HL-60 (cell line): ENCODE results near the gene ANKRD40CL.

ENCODE experiments used
- DNase-seq, 2 experiments: peaks; one replicate each; pipeline ENCODE4 v3.0.0-alpha.2; 2010 to 2020; ENCODE audit warnings: low read depth in 1 of 2, low spot score in 1 of 2
- H3K27ac ChIP-seq: fragments of 250-450 bp; sonication (Bioruptor Pico); replicated peaks from 2 replicates; pipeline ENCODE4 v1.5.1; 2020; ENCODE audit warnings: mild to moderate bottlenecking, moderate library complexity
- H3K27me3 ChIP-seq: fragments of 250-450 bp; sonication (Bioruptor Pico); 2 replicates; pipeline ENCODE4 v1.5.1; 2021; ENCODE audit warnings: mild to moderate bottlenecking, moderate library complexity; ENCODE audit not compliant: insufficient read depth, poor library complexity, severe bottlenecking
- H3K4me3 ChIP-seq: replicated peaks from 2 replicates; pipeline ENCODE4 v1.5.1; 2011; ENCODE audit warnings: mild to moderate bottlenecking, control low read depth, low read length; ENCODE audit not compliant: insufficient read depth
- GABPA ChIP-seq: IDR thresholded peaks from 2 replicates; pipeline ENCODE4 v1.6.1; 2012; ENCODE audit warnings: low read depth
- POLR2AphosphoS5 ChIP-seq: IDR thresholded peaks from 2 replicates; pipeline ENCODE4 v1.6.1; 2012; ENCODE audit warnings: low read depth
- SPI1 ChIP-seq: IDR thresholded peaks from 2 replicates; pipeline ENCODE4 v1.6.1; 2012; ENCODE audit warnings: low read depth, mild to moderate bottlenecking, borderline replicate concordance
- long read RNA-seq: library from polyadenylated mRNA; unstranded; transcript quantifications from one replicate; pipeline ENCODE4 v2.0.0, GENCODE V29; 2020
- TF ChIP-seq, protein P1 (sequence below): IDR thresholded peaks from 2 replicates; pipeline ENCODE4 v1.6.1; 2012; ENCODE audit warnings: low read depth; ENCODE audit not compliant: insufficient replicate concordance
- TF ChIP-seq, protein P2 (sequence below): IDR thresholded peaks from one replicate; pipeline ENCODE4 v1.5.1; 2011; ENCODE audit warnings: low read length, control low read depth, inconsistent platforms; ENCODE audit not compliant: insufficient read depth

The ANKRD40CL gene, protein sequence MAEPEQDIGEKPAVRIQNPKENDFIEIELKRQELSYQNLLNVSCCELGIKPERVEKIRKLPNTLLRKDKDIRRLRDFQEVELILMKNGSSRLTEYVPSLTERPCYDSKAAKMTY
- long read RNA-seq = 0 reads

DNA sequence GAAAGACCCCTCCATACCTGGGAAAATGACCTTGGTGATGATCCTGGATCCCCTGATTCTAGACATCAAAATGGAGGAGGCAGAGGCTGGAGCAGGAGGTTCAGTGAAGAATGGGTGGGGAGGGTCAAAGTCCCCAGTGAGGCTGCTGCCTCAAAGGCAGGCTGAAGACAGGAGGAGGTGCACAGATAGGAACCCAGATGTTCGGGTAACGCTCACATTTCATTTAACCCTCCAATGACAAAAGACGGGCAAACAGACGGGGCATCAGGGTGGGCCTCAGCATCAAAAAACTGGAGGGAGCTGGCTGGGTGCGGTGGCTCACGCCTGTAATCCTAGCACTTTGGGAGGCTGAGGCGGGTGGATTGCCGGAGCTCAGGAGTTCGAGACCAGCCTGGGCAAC lies at the start of gene ANKRD40CL:
ANKRD40CL (minus strand) TSS at position 73 of the 400 bp plus-strand sequence. CDS start 605 bp downstream, outside the sequence.
- Histone ChIP-seq H3K27me3 (no peaks in the 10 kb centered on the region), H3K27ac (no peak within 1 kb of the TSS), H3K4me3 (no peak within 1 kb of the TSS)
- no peak for DNase-seq
- TF ChIP-seq, protein P1, sequence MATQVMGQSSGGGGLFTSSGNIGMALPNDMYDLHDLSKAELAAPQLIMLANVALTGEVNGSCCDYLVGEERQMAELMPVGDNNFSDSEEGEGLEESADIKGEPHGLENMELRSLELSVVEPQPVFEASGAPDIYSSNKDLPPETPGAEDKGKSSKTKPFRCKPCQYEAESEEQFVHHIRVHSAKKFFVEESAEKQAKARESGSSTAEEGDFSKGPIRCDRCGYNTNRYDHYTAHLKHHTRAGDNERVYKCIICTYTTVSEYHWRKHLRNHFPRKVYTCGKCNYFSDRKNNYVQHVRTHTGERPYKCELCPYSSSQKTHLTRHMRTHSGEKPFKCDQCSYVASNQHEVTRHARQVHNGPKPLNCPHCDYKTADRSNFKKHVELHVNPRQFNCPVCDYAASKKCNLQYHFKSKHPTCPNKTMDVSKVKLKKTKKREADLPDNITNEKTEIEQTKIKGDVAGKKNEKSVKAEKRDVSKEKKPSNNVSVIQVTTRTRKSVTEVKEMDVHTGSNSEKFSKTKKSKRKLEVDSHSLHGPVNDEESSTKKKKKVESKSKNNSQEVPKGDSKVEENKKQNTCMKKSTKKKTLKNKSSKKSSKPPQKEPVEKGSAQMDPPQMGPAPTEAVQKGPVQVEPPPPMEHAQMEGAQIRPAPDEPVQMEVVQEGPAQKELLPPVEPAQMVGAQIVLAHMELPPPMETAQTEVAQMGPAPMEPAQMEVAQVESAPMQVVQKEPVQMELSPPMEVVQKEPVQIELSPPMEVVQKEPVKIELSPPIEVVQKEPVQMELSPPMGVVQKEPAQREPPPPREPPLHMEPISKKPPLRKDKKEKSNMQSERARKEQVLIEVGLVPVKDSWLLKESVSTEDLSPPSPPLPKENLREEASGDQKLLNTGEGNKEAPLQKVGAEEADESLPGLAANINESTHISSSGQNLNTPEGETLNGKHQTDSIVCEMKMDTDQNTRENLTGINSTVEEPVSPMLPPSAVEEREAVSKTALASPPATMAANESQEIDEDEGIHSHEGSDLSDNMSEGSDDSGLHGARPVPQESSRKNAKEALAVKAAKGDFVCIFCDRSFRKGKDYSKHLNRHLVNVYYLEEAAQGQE = no peak
- TF ChIP-seq, protein P2, sequence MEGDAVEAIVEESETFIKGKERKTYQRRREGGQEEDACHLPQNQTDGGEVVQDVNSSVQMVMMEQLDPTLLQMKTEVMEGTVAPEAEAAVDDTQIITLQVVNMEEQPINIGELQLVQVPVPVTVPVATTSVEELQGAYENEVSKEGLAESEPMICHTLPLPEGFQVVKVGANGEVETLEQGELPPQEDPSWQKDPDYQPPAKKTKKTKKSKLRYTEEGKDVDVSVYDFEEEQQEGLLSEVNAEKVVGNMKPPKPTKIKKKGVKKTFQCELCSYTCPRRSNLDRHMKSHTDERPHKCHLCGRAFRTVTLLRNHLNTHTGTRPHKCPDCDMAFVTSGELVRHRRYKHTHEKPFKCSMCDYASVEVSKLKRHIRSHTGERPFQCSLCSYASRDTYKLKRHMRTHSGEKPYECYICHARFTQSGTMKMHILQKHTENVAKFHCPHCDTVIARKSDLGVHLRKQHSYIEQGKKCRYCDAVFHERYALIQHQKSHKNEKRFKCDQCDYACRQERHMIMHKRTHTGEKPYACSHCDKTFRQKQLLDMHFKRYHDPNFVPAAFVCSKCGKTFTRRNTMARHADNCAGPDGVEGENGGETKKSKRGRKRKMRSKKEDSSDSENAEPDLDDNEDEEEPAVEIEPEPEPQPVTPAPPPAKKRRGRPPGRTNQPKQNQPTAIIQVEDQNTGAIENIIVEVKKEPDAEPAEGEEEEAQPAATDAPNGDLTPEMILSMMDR = no peak
- TF ChIP-seq POLR2AphosphoS5 = no peak
- TF ChIP-seq SPI1 = no peak
- no peak for TF ChIP-seq GABPA

DNA sequence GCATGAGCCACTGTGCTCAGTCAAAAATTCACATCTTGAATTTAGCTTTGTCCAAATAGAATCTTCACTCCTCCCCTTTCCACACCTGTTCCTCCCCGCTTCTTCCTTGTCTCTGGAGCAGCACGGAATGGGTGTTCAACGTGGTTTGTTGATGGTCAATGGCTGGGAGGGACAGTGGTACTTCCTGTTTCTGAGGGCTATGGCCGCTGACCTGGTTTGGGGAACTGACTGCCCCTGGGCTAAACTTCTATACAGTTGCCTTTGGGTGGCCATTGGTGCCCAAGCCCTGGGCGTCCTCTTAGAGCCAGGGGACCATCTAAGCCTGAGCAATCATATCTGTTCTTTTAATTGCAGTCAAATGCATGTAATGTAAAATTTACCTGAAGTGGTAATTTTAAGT lies 49.0 kb upstream of the ANKRD40CL start:
- Histone ChIP-seq H3K27me3 (no peaks in the 10 kb centered on the region), H3K27ac (no peak overlapping the region), H3K4me3 (no peak overlapping the region)
- TF ChIP-seq, protein P2 = no peak
- TF ChIP-seq, protein P1 = no peak
- TF ChIP-seq GABPA (no peak), POLR2AphosphoS5 (no peak), SPI1 (no peak)
- no peak for DNase-seq

DNA sequence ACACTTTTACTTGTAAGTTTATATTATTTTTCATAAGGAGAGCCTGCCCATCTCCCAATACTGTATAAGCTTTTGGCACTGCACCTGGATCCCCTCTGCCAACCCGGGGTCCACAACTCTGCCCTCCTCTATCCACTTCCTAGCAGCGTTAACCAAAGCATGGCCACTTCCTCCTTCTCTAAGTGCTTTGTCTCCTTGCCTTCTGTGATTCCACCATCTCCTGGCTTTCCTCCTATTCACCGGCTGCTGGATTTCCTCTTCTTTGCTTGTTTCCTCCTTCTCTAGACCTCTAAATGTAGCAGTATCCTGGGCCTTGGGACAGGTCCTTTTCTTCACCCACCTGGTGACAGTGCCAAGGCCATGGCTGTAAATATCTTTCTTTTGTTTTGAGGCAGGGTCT lies 48.1 kb upstream of the ANKRD40CL start:
- TF ChIP-seq SPI1 (peak; percentile 91), POLR2AphosphoS5 (no peak)
- Histone ChIP-seq H3K27ac (no peak overlapping the region), H3K27me3 (no peaks in the 10 kb centered on the region), H3K4me3 (no peak overlapping the region)
- peak in 1 of 2 experiments; percentile 32 for DNase-seq

DNA sequence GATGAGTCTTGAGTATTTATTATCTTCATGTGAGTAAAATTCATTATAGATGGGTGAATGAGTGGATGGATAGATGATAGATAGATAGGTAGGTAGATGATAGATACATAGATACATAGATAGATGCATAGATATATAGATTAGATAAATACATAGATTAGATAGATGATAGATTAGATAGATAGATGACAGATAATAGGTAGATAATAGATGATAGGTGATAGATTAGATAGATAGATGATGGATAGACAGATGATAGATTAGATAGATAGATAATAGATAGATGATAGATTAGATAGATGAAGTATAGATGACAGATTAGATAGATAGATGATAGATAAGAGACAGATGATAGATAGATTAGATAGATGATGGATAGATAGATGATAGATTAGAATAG lies 46.3 kb upstream of the ANKRD40CL start:
- TF ChIP-seq, protein P2 = no peak
- no peak for TF ChIP-seq SPI1
- Histone ChIP-seq H3K27me3 (no peaks in the 10 kb centered on the region), H3K4me3 (no peak overlapping the region), H3K27ac (no peak overlapping the region)
- DNase-seq = no peak
